Loucy (cell line): ENCODE measurements around the gene MINDY4B.

Experiments
- H2AFZ ChIP-seq: fragments of 200-600 bp; sonication (generic); 2 replicates; pipeline ENCODE4 v1.6.0; 2016; ENCODE audit warnings: antibody characterized with exemption, mild to moderate bottlenecking, low read length, moderate library complexity
- H3F3A ChIP-seq: fragments of 200-600 bp; 2 replicates; pipeline ENCODE4 v1.6.0; 2016; ENCODE audit warnings: antibody characterized with exemption, low read depth, mild to moderate bottlenecking
- H3K27me3 ChIP-seq: fragments of 200-600 bp; sonication (generic); 2 replicates; pipeline ENCODE4 v1.6.1; 2014; ENCODE audit warnings: low read length, mild to moderate bottlenecking; ENCODE audit not compliant: insufficient read depth, poor library complexity, severe bottlenecking
- H3K36me3 ChIP-seq: fragments of 200-600 bp; sonication (generic); 2 replicates; pipeline ENCODE4 v1.6.1; 2016; ENCODE audit warnings: low read length; ENCODE audit not compliant: insufficient read depth
- H3K4me1 ChIP-seq: fragments of 200-600 bp; sonication (generic); 2 replicates; pipeline ENCODE4 v1.5.1; 2014; ENCODE audit warnings: low read length, mild to moderate bottlenecking; ENCODE audit not compliant: insufficient read depth, poor library complexity, severe bottlenecking
- H3K4me2 ChIP-seq: fragments of 200-600 bp; sonication (generic); 2 replicates; pipeline ENCODE4 v1.6.0; 2014; ENCODE audit warnings: antibody characterized with exemption, low read length, low read depth, mild to moderate bottlenecking; ENCODE audit not compliant: poor library complexity, severe bottlenecking
- H3K4me3 ChIP-seq: fragments of 200-600 bp; sonication (generic); 2 replicates; pipeline ENCODE4 v1.5.1; 2014; ENCODE audit warnings: low read length, mild to moderate bottlenecking, mixed read lengths; ENCODE audit not compliant: poor library complexity, severe bottlenecking
- H3K79me2 ChIP-seq: fragments of 200-600 bp; sonication (generic); 2 replicates; pipeline ENCODE4 v1.6.1; 2014; ENCODE audit warnings: low read length; ENCODE audit not compliant: insufficient read depth
- H3K9ac ChIP-seq: fragments of 200-600 bp; sonication (generic); 2 replicates; pipeline ENCODE4 v1.6.0; 2014; ENCODE audit warnings: mild to moderate bottlenecking, low read depth, low read length, moderate library complexity; ENCODE audit not compliant: poor library complexity, severe bottlenecking
- H3K9me2 ChIP-seq: fragments of 200-600 bp; sonication (generic); replicated peaks from 2 replicates; pipeline ENCODE4 v1.6.1; 2016; ENCODE audit warnings: low read depth, low read length, mixed read lengths
- H3K9me3 ChIP-seq: fragments of 200-600 bp; sonication (generic); 2 replicates; pipeline ENCODE4 v1.6.1; 2014; ENCODE audit warnings: mild to moderate bottlenecking, antibody characterized with exemption, low read length, low read depth; ENCODE audit not compliant: insufficient read depth
- H4K20me1 ChIP-seq: fragments of 200-600 bp; sonication (generic); 2 replicates; pipeline ENCODE4 v1.6.0; 2014; ENCODE audit warnings: antibody characterized with exemption, low read length, mild to moderate bottlenecking; ENCODE audit not compliant: insufficient read depth, poor library complexity, severe bottlenecking
- CTCF ChIP-seq: fragments of 200-600 bp; sonication (generic); conservative IDR thresholded peaks from 2 replicates; pipeline ENCODE4 v1.5.1; 2014; ENCODE audit warnings: mild to moderate bottlenecking, antibody characterized with exemption, low read length
- EZH2phosphoT487 ChIP-seq: fragments of 200-600 bp; IDR thresholded peaks from 2 replicates; pipeline ENCODE4 v1.6.1; 2018; ENCODE audit warnings: antibody characterized with exemption, mild to moderate bottlenecking, moderate library complexity, borderline replicate concordance

The MINDY4B gene

GRCh38 chr3:150822636-150823035 lies 82.6 kb downstream of the MINDY4B start:
- Histone ChIP-seq H4K20me1 (no peaks in the 10 kb centered on the region), H3K9ac (no peak overlapping the region), H2AFZ (peak overlapping the region; percentile 77), H3K9me2 (no peaks in the 10 kb centered on the region), H3K79me2 (no peaks in the 10 kb centered on the region), H3K36me3 (no peaks in the 10 kb centered on the region), H3K4me1 (no peaks in the 10 kb centered on the region), H3F3A (no peaks in the 10 kb centered on the region), H3K4me3 (no peak overlapping the region), H3K27me3 (no peaks in the 10 kb centered on the region), H3K9me3 (no peaks in the 10 kb centered on the region), H3K4me2 (no peak overlapping the region)
- no peak for TF ChIP-seq EZH2phosphoT487
- no peak for TF ChIP-seq CTCF
